AG09319 (cell line): ENCODE results near the gene KCNC1.

Experiments used
- DNase-seq: peaks from one replicate; pipeline ENCODE4 v3.0.0-alpha.2; 2010; ENCODE audit warnings: low read depth; ENCODE audit errors: extremely low read depth
- TF ChIP-seq, protein P1 (sequence below): IDR thresholded peaks from 2 replicates; pipeline ENCODE4 v1.5.1; 2011; ENCODE audit warnings: low read depth, mild to moderate bottlenecking, inconsistent platforms, low read length, moderate library complexity

The KCNC1 gene

GRCh38 chr11:17831228-17831627 is 96.6 kb downstream of the KCNC1 start:
- TF ChIP-seq, protein P1, sequence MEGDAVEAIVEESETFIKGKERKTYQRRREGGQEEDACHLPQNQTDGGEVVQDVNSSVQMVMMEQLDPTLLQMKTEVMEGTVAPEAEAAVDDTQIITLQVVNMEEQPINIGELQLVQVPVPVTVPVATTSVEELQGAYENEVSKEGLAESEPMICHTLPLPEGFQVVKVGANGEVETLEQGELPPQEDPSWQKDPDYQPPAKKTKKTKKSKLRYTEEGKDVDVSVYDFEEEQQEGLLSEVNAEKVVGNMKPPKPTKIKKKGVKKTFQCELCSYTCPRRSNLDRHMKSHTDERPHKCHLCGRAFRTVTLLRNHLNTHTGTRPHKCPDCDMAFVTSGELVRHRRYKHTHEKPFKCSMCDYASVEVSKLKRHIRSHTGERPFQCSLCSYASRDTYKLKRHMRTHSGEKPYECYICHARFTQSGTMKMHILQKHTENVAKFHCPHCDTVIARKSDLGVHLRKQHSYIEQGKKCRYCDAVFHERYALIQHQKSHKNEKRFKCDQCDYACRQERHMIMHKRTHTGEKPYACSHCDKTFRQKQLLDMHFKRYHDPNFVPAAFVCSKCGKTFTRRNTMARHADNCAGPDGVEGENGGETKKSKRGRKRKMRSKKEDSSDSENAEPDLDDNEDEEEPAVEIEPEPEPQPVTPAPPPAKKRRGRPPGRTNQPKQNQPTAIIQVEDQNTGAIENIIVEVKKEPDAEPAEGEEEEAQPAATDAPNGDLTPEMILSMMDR, result no peak
- DNase-seq, result no peak

DNA sequence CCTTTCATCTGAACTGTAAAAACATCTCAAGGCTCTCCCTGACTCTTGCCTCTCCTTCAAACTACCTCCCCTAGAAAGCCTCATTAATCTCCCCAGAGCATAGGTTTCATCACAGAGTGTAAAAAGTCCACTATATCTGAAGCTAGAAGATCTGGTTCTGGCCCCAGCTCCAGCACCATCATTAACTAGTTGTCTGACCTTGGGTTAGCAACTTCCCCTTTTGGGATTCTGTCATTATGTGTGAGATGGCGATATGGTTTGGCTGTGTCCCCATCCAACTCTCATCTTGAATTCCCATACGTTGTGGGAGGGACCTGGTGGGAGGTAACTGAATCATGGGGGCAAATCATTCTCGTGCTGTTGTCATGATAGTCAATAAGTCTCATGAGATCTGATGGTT is 97.3 kb downstream of the KCNC1 start:
- TF ChIP-seq, protein P1, result no peak
- DNase-seq, result no peak
